Activated CD8-positive, alpha-beta memory T cell treated with anti-CD3 and anti-CD28 coated beads for 1 hour (primary cell): Measurements from ENCODE around the gene PRKAA2.

Experiments
- DNase-seq, 2 donors: peaks; one replicate each; pipeline ENCODE4 v3.0.0-alpha.2; 2020; ENCODE audit warnings: low read depth in 1 of 2; ENCODE audit errors: extremely low read depth in 1 of 2

The PRKAA2 gene

GRCh38 chr1:56712150-56712549, 67.0 kb downstream of the PRKAA2 start:
- DNase-seq = no peak

GRCh38 chr1:56713112-56713511, 68.0 kb downstream of the PRKAA2 start:
- DNase-seq = no peak

GRCh38 chr1:56715156-56715555, 70.0 kb downstream of the PRKAA2 start:
- DNase-seq = no peak

- no peak for DNase-seq
Observed at GRCh38 chr1:56719171-56719570, 74.1 kb downstream of the PRKAA2 start.

- no peak for DNase-seq
Observed at GRCh38 chr1:56726706-56727105, 81.6 kb downstream of the PRKAA2 start.

- no peak for DNase-seq
Observed at GRCh38 chr1:56728964-56729363, 83.8 kb downstream of the PRKAA2 start.

- DNase-seq = no peak
Observed at GRCh38 chr1:56745231-56745630, 100.1 kb downstream of the PRKAA2 start.

GRCh38 chr1:56754708-56755479, 109.8 kb downstream of the PRKAA2 start:
- no peak for DNase-seq

- no peak for DNase-seq
Observed at GRCh38 chr1:56755911-56756310, 110.8 kb downstream of the PRKAA2 start.

- no peak for DNase-seq
Observed at GRCh38 chr1:56758135-56758534, 113.0 kb downstream of the PRKAA2 start.

GRCh38 chr1:56758794-56759193, 113.7 kb downstream of the PRKAA2 start:
- DNase-seq = no peak
